T-cell (primary cell): Measurements from ENCODE around the gene POMT2. TPM values are rescaled to one million over a fixed set of nuclear protein-coding genes. Genes with fewer than 3 reads are reported as not detected.

Experiments
- ATAC-seq, 4 experiments: fragments of 200-7000 bp in 3 of 4; fragments of 150-1000 bp in 1 of 4; cut with Tn5 transposase; replicated peaks in 1 of 4; 1 replicate in 3 of 4; 2 replicates in 1 of 4; pipeline ENCODE4 v1.10.0; 2021; ENCODE audit warnings: moderate library complexity in 3 of 4, mild to moderate bottlenecking in 2 of 4, moderate number of reproducible peaks in 1 of 4
- CTCF ChIA-PET, 2 donors: fragments of 300-600 bp; sonication (Branson Sonifier 250); formaldehyde crosslinking; loops; one replicate each; lab custom pipeline; 2022; ENCODE audit warnings: antibody characterized with exemption in 2 of 2; lab: Charles Lee
- POLR2A ChIA-PET, 2 donors: fragments of 300-600 bp; sonication (Branson Sonifier 250); formaldehyde crosslinking; loops; one replicate each; lab custom pipeline; 2022; ENCODE audit warnings: antibody characterized with exemption in 2 of 2; lab: Charles Lee
- DNase-seq, 35 experiments: peaks; one replicate each; pipeline versions ENCODE4 v3.0.0 to v3.0.0-alpha.2; 2013 to 2023
- H3K27ac ChIP-seq: one replicate; pipeline ENCODE4 v1.5.1; 2013; ENCODE audit warnings: low read length
- H3K27me3 ChIP-seq, 2 experiments: replicated peaks in 1 of 2; 1 replicate in 1 of 2; 2 replicates in 1 of 2; pipeline versions ENCODE4 v1.6.1 to v1.7.0; 2013; ENCODE audit warnings: low read length in 1 of 2, mixed read lengths in 1 of 2; ENCODE audit not compliant: control insufficient read depth in 2 of 2, insufficient read depth in 2 of 2; ENCODE audit errors: extremely low read depth in 1 of 2
- H3K36me3 ChIP-seq, 2 donors: 1 replicate in 1 of 2; 2 replicates in 1 of 2; pipeline versions ENCODE4 v1.6.1 to v1.7.0; 2013; ENCODE audit warnings: low read length in 1 of 2; ENCODE audit not compliant: control insufficient read depth in 2 of 2, insufficient read depth in 1 of 2; ENCODE audit errors: extremely low read depth in 1 of 2
- H3K4me1 ChIP-seq, 2 experiments: 1 replicate in 1 of 2; 2 replicates in 1 of 2; pipeline versions ENCODE4 v1.6.1 to v1.7.0; 2013; ENCODE audit warnings: low read length in 2 of 2, mixed read lengths in 1 of 2; ENCODE audit not compliant: insufficient read depth in 2 of 2, control insufficient read depth in 1 of 2; ENCODE audit errors: extremely low read depth in 1 of 2
- H3K4me3 ChIP-seq, 2 donors: 1 replicate in 1 of 2; 2 replicates in 1 of 2; pipeline versions ENCODE4 v1.5.1 to v1.7.0; 2013; ENCODE audit warnings: mild to moderate bottlenecking in 2 of 2, low read length in 1 of 2, moderate library complexity in 1 of 2; ENCODE audit not compliant: control insufficient read depth in 1 of 2; ENCODE audit errors: extremely low read depth in 1 of 2
- H3K9me3 ChIP-seq: 2 replicates; pipeline ENCODE4 v1.7.0; 2013
- H3K27ac Mint-ChIP-seq, 2 donors: one replicate each; pipeline ENCODE4 v1.8.0; 2020 to 2021; ENCODE audit warnings: mild to moderate bottlenecking in 2 of 2, mixed read lengths in 2 of 2
- H3K27me3 Mint-ChIP-seq, 2 donors: one replicate each; pipeline ENCODE4 v1.8.0; 2021 to 2022; ENCODE audit warnings: mixed read lengths in 2 of 2
- H3K36me3 Mint-ChIP-seq: one replicate; pipeline ENCODE4 v1.8.0; 2021; ENCODE audit warnings: mixed read lengths
- H3K4me1 Mint-ChIP-seq, 3 donors: one replicate each; pipeline ENCODE4 v1.8.0; 2020 to 2022; ENCODE audit warnings: mixed read lengths in 3 of 3, mild to moderate bottlenecking in 1 of 3
- H3K4me3 Mint-ChIP-seq, 3 donors: one replicate each; pipeline ENCODE4 v1.8.0; 2020 to 2022; ENCODE audit warnings: mild to moderate bottlenecking in 3 of 3, mixed read lengths in 3 of 3, moderate library complexity in 3 of 3
- H3K9me3 Mint-ChIP-seq, 3 donors: one replicate each; pipeline ENCODE4 v1.8.0; 2020 to 2022; ENCODE audit warnings: mixed read lengths in 3 of 3
- WGBS: methylation state at CpG from one replicate; pipeline ENCODE4 v1.1.5; 2013; ENCODE audit warnings: missing lambda C conversion rate; ENCODE audit not compliant: insufficient coverage; 5-methylcytosine and 5-hydroxymethylcytosine counted together
- total RNA-seq, 35 experiments: library from RNA in 6 of 35; stranded (reverse) in 6 of 35; fragments of 120-200 nt in 1 of 35; gene quantifications; one replicate each; pipeline versions ENCODE4 v1.2.1 to v1.2.4 and lab custom pipeline; 2013 to 2026

POMT2 gene
- total RNA-seq, 5 donors from 2014 or later (not counting 1 experiment from before 2014, with no cell fraction given), result 11.4 to 14.3 (median 13.2) TPM

DNA sequence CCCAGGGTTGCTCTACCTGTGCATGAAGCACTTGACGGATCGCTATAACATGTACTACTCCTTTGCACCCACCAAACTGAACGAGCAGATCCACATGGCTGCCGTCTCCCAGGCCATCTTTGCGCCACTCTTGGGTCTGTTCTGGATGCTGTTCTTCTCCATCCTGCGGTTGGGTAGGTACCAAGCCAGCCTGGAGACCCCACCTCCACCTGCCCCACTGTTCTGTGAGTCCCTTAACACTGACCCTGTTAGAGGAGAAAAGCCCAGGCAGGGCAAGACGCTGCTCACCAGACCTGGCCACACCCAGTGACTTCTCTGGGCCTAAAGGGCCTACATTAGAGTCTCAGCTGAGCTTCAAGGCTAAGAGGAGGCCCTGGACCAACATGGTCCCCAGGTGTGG, 71.4 kb downstream of the POMT2 start:
- ATAC-seq (no peak), DNase-seq (no peak)
- H3K4me1 ChIP-seq, result no peaks in the 10 kb centered on the region
- Mint-ChIP-seq H3K9me3 (no peaks in the 10 kb centered on the region), H3K27ac (no peak overlapping the region), H3K36me3 (no peaks in the 10 kb centered on the region), H3K4me1 (no peaks in the 10 kb centered on the region), H3K27me3 (peaks cover 0 to 7% of the 10 kb centered on the region in 2 donors), H3K4me3 (no peak overlapping the region)
- H3K36me3 ChIP-seq, result no peaks in the 10 kb centered on the region
- 77% methylated on average over 7 of the region's 7 CpGs for WGBS
- H3K27ac ChIP-seq, result no peak overlapping the region
- no peak overlapping the region for H3K4me3 ChIP-seq
- no peaks in the 10 kb centered on the region for H3K9me3 ChIP-seq
- ChIA-PET POLR2A (no interaction called here), CTCF (no interaction called here)
- H3K27me3 ChIP-seq, result peaks cover 0 to 12% of the 10 kb centered on the region in 2 experiments

DNA sequence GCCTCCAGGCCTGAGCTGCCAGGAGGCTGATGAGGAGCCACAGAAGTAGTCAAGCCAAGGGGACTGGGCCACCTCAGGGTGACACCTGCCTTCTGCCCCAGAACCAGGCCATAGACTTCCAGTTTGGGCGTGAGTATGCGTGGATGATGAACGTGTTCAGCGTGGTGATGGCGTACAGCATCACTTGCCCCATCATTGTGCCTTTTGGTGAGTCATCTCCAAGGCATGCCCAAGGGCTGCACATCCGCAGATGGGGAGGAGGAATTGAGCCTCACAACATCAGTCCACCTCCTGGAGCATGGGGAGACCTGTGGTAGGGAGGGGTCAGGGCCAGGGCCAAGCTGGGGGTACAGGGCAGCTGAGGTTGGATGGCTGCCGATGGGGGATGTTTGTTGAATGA, 72.0 kb downstream of the POMT2 start:
- WGBS, result 91% methylated on average over 4 of the region's 7 CpGs
- CTCF ChIA-PET, result no interaction called here
- ATAC-seq (no peak), DNase-seq (no peak)
- no peaks in the 10 kb centered on the region for H3K4me1 Mint-ChIP-seq
- H3K9me3 Mint-ChIP-seq, result no peaks in the 10 kb centered on the region
- Histone ChIP-seq H3K27me3 (peaks cover 0 to 10% of the 10 kb centered on the region in 2 experiments), H3K4me1 (no peaks in the 10 kb centered on the region), H3K36me3 (no peaks in the 10 kb centered on the region), H3K4me3 (no peak overlapping the region), H3K27ac (no peak overlapping the region), H3K9me3 (no peaks in the 10 kb centered on the region)
- no peak overlapping the region for H3K4me3 Mint-ChIP-seq
- no peak overlapping the region for H3K27ac Mint-ChIP-seq
- no peaks in the 10 kb centered on the region for H3K36me3 Mint-ChIP-seq
- H3K27me3 Mint-ChIP-seq, result peaks cover 0 to 7% of the 10 kb centered on the region in 2 donors
- POLR2A ChIA-PET, result no interaction called here

DNA sequence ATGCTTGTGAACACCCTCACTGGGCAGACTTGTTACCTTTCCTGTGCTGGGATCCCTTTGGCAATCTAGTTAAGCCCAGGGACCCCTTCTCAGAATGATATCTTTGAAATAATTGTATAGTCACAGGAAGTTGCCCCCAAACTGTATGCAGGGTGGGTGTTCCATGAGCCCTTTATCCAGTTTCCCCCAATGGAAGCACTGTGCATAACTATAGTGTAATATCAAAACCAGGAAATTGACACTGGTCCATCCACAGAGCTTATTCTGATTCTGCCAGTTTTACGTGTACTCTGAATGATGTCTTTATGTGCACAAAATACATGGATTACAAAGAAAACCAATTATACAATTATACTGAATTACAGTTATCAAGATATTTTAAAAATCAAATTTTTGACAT, 73.9 kb downstream of the POMT2 start:
- Mint-ChIP-seq H3K9me3 (no peaks in the 10 kb centered on the region), H3K4me3 (no peak overlapping the region), H3K27me3 (peaks cover 0 to 5% of the 10 kb centered on the region in 2 donors), H3K27ac (no peak overlapping the region), H3K36me3 (no peaks in the 10 kb centered on the region), H3K4me1 (no peaks in the 10 kb centered on the region)
- ChIA-PET POLR2A (no interaction called here), CTCF (no interaction called here)
- ATAC-seq, result no peak
- no peaks in the 10 kb centered on the region for H3K4me1 ChIP-seq
- H3K36me3 ChIP-seq, result no peaks in the 10 kb centered on the region
- no peaks in the 10 kb centered on the region for H3K9me3 ChIP-seq
- H3K27me3 ChIP-seq, result peaks cover 0 to 14% of the 10 kb centered on the region in 2 experiments
- no peak overlapping the region for H3K27ac ChIP-seq
- no peak for DNase-seq
- no CpG with 5 or more reads among the region's 1 CpG for WGBS
- no peak overlapping the region for H3K4me3 ChIP-seq

DNA sequence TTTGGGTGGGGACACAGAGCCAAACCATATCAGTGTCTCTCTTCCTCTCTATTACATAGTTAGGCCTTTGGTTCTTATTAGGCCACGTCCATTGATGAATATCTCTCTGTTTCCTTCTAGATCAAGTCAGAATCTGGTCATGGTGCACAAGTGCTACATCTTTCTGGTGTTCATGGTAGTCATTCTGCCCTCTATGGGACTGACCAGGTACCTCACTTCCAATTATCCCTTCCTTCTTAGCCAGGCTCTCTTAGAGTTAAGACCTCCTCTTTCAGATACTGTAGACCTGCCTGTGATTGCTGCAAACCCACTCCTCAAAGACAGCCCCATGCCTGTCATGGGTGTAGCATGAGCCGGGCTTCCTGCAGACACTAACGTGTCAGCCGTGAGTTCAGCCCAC, 74.9 kb downstream of the POMT2 start:
- no peak overlapping the region for H3K27ac Mint-ChIP-seq
- no peaks in the 10 kb centered on the region for H3K4me1 Mint-ChIP-seq
- ChIA-PET POLR2A (no interaction called here), CTCF (no interaction called here)
- Histone ChIP-seq H3K36me3 (no peaks in the 10 kb centered on the region), H3K9me3 (no peaks in the 10 kb centered on the region), H3K27me3 (peaks cover 0 to 14% of the 10 kb centered on the region in 2 experiments), H3K4me1 (no peaks in the 10 kb centered on the region), H3K4me3 (no peak overlapping the region), H3K27ac (no peak overlapping the region)
- no peak overlapping the region for H3K4me3 Mint-ChIP-seq
- ATAC-seq (no peak), DNase-seq (no peak)
- H3K36me3 Mint-ChIP-seq, result no peaks in the 10 kb centered on the region
- H3K27me3 Mint-ChIP-seq, result peaks cover 0 to 5% of the 10 kb centered on the region in 2 donors
- H3K9me3 Mint-ChIP-seq, result no peaks in the 10 kb centered on the region
- WGBS, result 86% methylated on average over 4 of the region's 4 CpGs

DNA sequence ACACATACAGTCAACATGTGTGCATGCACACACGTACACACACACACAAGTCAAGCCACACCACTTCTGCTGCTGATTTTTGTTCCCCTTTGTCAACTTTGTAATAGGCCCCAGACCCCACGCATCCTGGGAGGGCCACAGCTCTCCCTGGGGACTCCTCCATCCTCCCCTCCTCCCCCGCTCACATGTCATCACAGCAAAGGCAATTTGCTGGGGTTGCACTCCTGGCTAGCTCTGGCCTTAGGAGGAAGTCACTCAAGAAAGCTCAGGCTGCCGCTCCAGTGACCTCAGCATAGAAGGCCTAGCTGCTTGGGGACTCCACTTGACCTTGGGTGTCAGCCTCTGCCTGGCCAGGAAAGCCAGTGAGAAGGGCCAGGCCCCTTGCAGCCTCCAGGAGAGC, 76.8 kb downstream of the POMT2 start:
- Histone ChIP-seq H3K27ac (no peak overlapping the region), H3K4me1 (no peaks in the 10 kb centered on the region), H3K4me3 (no peak overlapping the region), H3K36me3 (no peaks in the 10 kb centered on the region), H3K9me3 (no peaks in the 10 kb centered on the region), H3K27me3 (peaks cover 0 to 11% of the 10 kb centered on the region in 2 experiments)
- DNase-seq (no peak), ATAC-seq (no peak)
- ChIA-PET POLR2A (no interaction called here), CTCF (no interaction called here)
- H3K4me3 Mint-ChIP-seq, result no peak overlapping the region
- no peaks in the 10 kb centered on the region for H3K9me3 Mint-ChIP-seq
- peaks cover 0 to 2% of the 10 kb centered on the region in 2 donors for H3K27me3 Mint-ChIP-seq
- WGBS, result 85% methylated on average over 4 of the region's 4 CpGs
- H3K4me1 Mint-ChIP-seq, result no peaks in the 10 kb centered on the region
- no peak overlapping the region for H3K27ac Mint-ChIP-seq
- no peaks in the 10 kb centered on the region for H3K36me3 Mint-ChIP-seq

DNA sequence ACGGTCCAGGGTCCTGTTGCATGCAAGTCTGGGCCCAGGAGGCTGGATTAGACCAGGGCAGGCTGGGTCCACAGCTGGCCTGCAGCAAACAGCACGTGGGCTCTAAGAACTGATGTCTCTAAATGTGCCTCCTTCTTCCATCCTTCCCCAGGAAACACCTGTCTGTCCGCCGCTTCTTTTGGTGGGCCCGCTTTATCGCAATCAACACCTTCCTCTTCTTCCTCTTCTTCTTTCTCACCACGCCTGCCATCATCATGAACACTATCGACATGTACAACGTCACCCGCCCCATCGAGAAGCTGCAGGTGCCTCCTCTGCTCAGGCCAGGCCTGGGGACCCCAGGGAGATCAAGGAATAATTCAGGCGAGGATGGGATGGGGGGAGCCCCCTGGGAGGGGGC, 77.9 kb downstream of the POMT2 start:
- 35% methylated on average over 5 of the region's 12 CpGs for WGBS
- H3K36me3 Mint-ChIP-seq, result no peaks in the 10 kb centered on the region
- CTCF ChIA-PET, result no interaction called here

DNA sequence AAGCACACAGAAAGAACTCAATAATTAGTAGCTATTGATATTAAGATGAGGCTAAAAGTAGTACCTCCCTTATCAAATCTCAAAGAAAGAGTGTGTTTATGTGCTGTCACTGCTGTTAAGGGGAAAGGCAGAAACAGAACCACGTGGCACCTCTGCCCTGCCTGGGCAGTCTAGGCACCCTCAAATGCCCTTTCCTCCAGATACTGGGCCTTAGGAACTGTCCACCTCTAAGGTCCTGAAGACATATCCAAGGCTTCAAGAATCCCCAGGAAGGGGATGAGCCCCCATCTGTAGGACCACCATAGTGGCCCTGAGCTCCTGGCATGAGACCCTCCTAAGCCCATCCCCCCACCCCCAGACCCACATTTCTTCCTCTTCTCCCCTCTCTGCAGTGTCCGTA, 78.7 kb downstream of the POMT2 start:
- Mint-ChIP-seq H3K9me3 (no peaks in the 10 kb centered on the region), H3K27me3 (peaks cover 0 to 2% of the 10 kb centered on the region in 2 donors), H3K4me3 (no peak overlapping the region), H3K27ac (no peak overlapping the region), H3K4me1 (no peaks in the 10 kb centered on the region), H3K36me3 (no peaks in the 10 kb centered on the region)
- Histone ChIP-seq H3K4me3 (no peak overlapping the region), H3K27me3 (peaks cover 0 to 11% of the 10 kb centered on the region in 2 experiments), H3K36me3 (no peaks in the 10 kb centered on the region), H3K4me1 (no peaks in the 10 kb centered on the region), H3K27ac (no peak overlapping the region), H3K9me3 (no peaks in the 10 kb centered on the region)
- ATAC-seq (no peak), DNase-seq (no peak)
- POLR2A ChIA-PET, result no interaction called here
- 50% methylated on average over 2 of the region's 2 CpGs for WGBS
- CTCF ChIA-PET, result no interaction called here

More for the DNA sequence above, 77.9 kb downstream of the POMT2 start:
- Histone ChIP-seq H3K9me3 (no peaks in the 10 kb centered on the region), H3K4me1 (no peaks in the 10 kb centered on the region), H3K36me3 (no peaks in the 10 kb centered on the region), H3K27ac (no peak overlapping the region), H3K4me3 (no peak overlapping the region), H3K27me3 (peaks cover 0 to 11% of the 10 kb centered on the region in 2 experiments)
- POLR2A ChIA-PET, result no interaction called here
- no peak for DNase-seq
- no peaks in the 10 kb centered on the region for H3K9me3 Mint-ChIP-seq
- H3K4me3 Mint-ChIP-seq, result no peak overlapping the region
- no peak for ATAC-seq
- peaks cover 0 to 2% of the 10 kb centered on the region in 2 donors for H3K27me3 Mint-ChIP-seq
- no peak overlapping the region for H3K27ac Mint-ChIP-seq
- no peaks in the 10 kb centered on the region for H3K4me1 Mint-ChIP-seq
